Measurements from ENCODE around the gene WASF2. TPM values are rescaled to one million over a fixed set of nuclear protein-coding genes. Genes with fewer than 3 reads are reported as not detected.

The WASF2 gene
- polyA plus RNA-seq, 4 donors, result 19.5 to 60.4 (median 34.9) TPM

DNA sequence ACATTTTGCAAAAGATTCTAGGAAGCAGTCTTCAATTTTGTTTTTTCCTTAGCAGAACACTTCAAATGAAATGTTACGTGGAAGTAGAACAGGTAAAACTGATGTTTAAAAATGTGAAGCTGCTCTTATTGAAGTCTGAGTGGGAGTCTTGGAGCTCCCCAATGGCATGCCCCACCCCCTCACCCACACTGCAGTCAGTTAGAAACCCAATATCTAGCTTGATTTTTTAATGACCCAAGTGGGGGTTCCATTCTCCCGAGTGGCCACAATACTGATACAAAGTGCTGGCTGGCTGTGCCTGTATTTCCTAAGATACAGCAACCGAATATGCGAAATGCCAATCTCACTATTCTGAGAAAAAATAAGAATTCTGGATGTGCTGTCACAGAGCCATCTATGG is 66.3 kb downstream of the WASF2 start:
- no peaks in the 10 kb centered on the region for H3K27me3 ChIP-seq (ENCODE audit: control insufficient read depth in 3 of 3, insufficient read depth in 3 of 3, low read length in 3 of 3)
- H3K4me3 ChIP-seq (ENCODE audit: low read depth in 1 of 3, low read length in 3 of 3), result no peak overlapping the region
- H3K4me1 ChIP-seq (ENCODE audit: control insufficient read depth in 3 of 3, insufficient read depth in 2 of 3, low read depth in 1 of 3, low read length in 2 of 3), result peaks cover 0 to 13% (median 3%) of the 10 kb centered on the region in 3 donors
- H3K9me3 ChIP-seq (ENCODE audit: control insufficient read depth in 2 of 2, insufficient read depth in 1 of 2, low read depth in 1 of 2, low read length in 1 of 2), result no peaks in the 10 kb centered on the region
- 90 to 94% (median 92%) methylated on average over 4 of the region's 4 CpGs for WGBS, 3 donors
- peaks cover 3 to 38% (median 5%) of the 10 kb centered on the region in 3 donors for H3K36me3 ChIP-seq (ENCODE audit: control insufficient read depth in 3 of 3, insufficient read depth in 2 of 3, low read depth in 1 of 3, low read length in 3 of 3)
- FAIRE-seq, result no peak
- no peak for DNase-seq
- H3K27ac ChIP-seq (ENCODE audit: low read depth in 1 of 3, low read length in 2 of 3), result no peak overlapping the region

- H3K36me3 ChIP-seq (ENCODE audit: control insufficient read depth in 3 of 3, insufficient read depth in 2 of 3, low read depth in 1 of 3, low read length in 3 of 3), result peaks cover 9 to 28% (median 17%) of the 10 kb centered on the region in 3 donors
- peak overlapping the region; percentile 25 to 78 (median 73) for H3K27ac ChIP-seq (ENCODE audit: low read depth in 1 of 3, low read length in 2 of 3)
- no peaks in the 10 kb centered on the region for H3K9me3 ChIP-seq (ENCODE audit: control insufficient read depth in 2 of 2, insufficient read depth in 1 of 2, low read depth in 1 of 2, low read length in 1 of 2)
- H3K4me1 ChIP-seq (ENCODE audit: control insufficient read depth in 3 of 3, insufficient read depth in 2 of 3, low read depth in 1 of 3, low read length in 2 of 3), result peaks cover 0 to 17% (median 0%) of the 10 kb centered on the region in 3 donors
- 38 to 55% (median 51%) methylated on average over 14 of the region's 14 CpGs for WGBS, 3 donors
- no peak for FAIRE-seq
- peak in 1 of 2 donors; percentile 73 for DNase-seq
- no peak overlapping the region for H3K4me3 ChIP-seq (ENCODE audit: low read depth in 1 of 3, low read length in 3 of 3)
- no peaks in the 10 kb centered on the region for H3K27me3 ChIP-seq (ENCODE audit: control insufficient read depth in 3 of 3, insufficient read depth in 3 of 3, low read length in 3 of 3)
Observed at GRCh38 chr1:27418326-27419185, 71.4 kb downstream of the WASF2 start.

DNA sequence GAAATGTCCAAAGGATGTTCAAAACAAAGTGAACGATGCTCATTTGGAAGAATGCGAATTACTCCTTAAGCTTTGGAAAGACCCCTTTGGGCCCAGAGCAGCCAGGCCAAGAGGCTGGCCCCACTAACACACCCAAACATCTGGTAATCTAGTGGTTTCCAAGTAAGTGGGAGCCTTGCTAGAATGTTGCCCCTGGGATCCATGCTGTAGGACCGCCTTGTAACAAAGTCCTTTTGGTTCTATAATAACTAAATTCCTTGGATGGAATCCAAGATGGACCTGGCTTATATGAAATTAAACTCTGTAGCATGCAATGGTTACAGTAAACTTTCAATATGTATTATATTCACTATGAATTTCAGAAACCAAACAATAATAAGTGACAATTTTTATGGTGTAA is 72.3 kb downstream of the WASF2 start:
- peaks cover 0 to 17% (median 0%) of the 10 kb centered on the region in 3 donors for H3K4me1 ChIP-seq (ENCODE audit: control insufficient read depth in 3 of 3, insufficient read depth in 2 of 3, low read depth in 1 of 3, low read length in 2 of 3)
- H3K27me3 ChIP-seq (ENCODE audit: control insufficient read depth in 3 of 3, insufficient read depth in 3 of 3, low read length in 3 of 3), result no peaks in the 10 kb centered on the region
- no peaks in the 10 kb centered on the region for H3K9me3 ChIP-seq (ENCODE audit: control insufficient read depth in 2 of 2, insufficient read depth in 1 of 2, low read depth in 1 of 2, low read length in 1 of 2)
- DNase-seq (no peak), FAIRE-seq (no peak)
- 72 to 82% (median 78%) methylated on average over 3 of the region's 3 CpGs for WGBS, 3 donors
- H3K36me3 ChIP-seq (ENCODE audit: control insufficient read depth in 3 of 3, insufficient read depth in 2 of 3, low read depth in 1 of 3, low read length in 3 of 3), result peaks cover 10 to 34% (median 24%) of the 10 kb centered on the region in 3 donors
- peak overlapping the region in 2 of 3 donors; percentile 26 to 73 for H3K27ac ChIP-seq (ENCODE audit: low read depth in 1 of 3, low read length in 2 of 3)
- no peak overlapping the region for H3K4me3 ChIP-seq (ENCODE audit: low read depth in 1 of 3, low read length in 3 of 3)

DNA sequence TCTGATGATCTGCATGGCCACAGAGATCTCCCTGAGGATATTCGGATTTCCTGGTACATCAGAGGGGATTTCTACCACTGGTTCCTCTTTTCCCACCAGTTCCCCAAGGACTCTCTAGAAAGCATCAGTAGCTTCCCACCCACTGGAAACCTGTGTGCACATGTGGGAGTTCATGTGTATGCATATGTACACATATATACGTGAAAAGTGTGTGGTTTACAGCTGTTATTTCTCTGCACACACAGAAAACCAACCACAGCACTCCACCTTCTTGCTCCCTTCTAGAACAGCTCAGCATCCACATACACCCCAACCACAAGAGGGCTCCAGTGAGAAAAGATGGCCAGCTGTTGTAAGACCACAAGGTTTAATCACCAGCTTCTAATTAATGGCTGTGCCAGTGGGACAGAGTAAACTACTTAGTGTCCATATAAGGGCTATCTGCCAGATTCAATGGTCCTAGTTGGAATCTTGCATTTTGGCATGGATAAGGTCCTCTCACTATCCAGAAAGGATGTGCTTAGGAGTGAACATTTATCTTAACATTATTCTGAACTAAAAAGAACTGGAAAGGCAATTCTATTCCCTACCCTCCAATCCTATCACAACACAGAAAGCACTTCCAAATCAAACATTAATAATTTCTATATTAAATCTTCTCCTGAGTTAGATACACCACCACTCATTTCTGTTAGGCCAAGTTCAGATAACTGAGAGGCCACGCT is 73.4 kb downstream of the WASF2 start:
- 69 to 75% (median 71%) methylated on average over 3 of the region's 3 CpGs for WGBS, 3 donors
- Histone ChIP-seq H3K27ac (ENCODE audit: low read depth in 1 of 3, low read length in 2 of 3) (no peak overlapping the region), H3K4me1 (ENCODE audit: control insufficient read depth in 3 of 3, insufficient read depth in 2 of 3, low read depth in 1 of 3, low read length in 2 of 3) (peaks cover 0 to 17% (median 0%) of the 10 kb centered on the region in 3 donors), H3K4me3 (ENCODE audit: low read depth in 1 of 3, low read length in 3 of 3) (no peak overlapping the region), H3K9me3 (ENCODE audit: control insufficient read depth in 2 of 2, insufficient read depth in 1 of 2, low read depth in 1 of 2, low read length in 1 of 2) (no peaks in the 10 kb centered on the region), H3K27me3 (ENCODE audit: control insufficient read depth in 3 of 3, insufficient read depth in 3 of 3, low read length in 3 of 3) (no peaks in the 10 kb centered on the region), H3K36me3 (ENCODE audit: control insufficient read depth in 3 of 3, insufficient read depth in 2 of 3, low read depth in 1 of 3, low read length in 3 of 3) (peaks cover 18 to 44% (median 27%) of the 10 kb centered on the region in 3 donors)
- FAIRE-seq, result no peak
- peak; percentile 79 to 80 for DNase-seq

DNA sequence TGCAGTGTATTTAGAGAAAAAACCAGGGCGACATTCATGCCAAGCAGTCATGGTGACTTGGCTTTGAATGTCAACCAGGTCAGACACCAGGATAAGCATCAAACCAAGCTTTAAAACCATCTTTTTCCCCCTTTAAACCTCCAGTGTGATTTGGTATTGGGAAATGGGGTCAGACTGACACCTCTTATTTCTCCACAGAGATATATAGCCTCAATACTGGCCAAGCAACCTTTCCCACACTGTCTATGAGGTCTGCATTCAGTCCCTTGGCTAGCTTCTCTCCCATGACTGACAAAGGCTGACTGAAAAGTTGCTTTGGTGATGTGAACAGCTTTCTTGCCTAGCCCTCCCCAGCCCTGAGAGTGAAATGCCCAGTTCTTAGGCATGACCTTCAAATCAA is 75.9 kb downstream of the WASF2 start:
- no peak overlapping the region for H3K4me3 ChIP-seq (ENCODE audit: low read depth in 1 of 3, low read length in 3 of 3)
- peaks cover 0 to 17% (median 0%) of the 10 kb centered on the region in 3 donors for H3K4me1 ChIP-seq (ENCODE audit: control insufficient read depth in 3 of 3, insufficient read depth in 2 of 3, low read depth in 1 of 3, low read length in 2 of 3)
- no peak for DNase-seq
- peaks cover 24 to 65% (median 43%) of the 10 kb centered on the region in 3 donors for H3K36me3 ChIP-seq (ENCODE audit: control insufficient read depth in 3 of 3, insufficient read depth in 2 of 3, low read depth in 1 of 3, low read length in 3 of 3)
- H3K27ac ChIP-seq (ENCODE audit: low read depth in 1 of 3, low read length in 2 of 3), result no peak overlapping the region
- no peak for FAIRE-seq
- 86 to 96% (median 93%) methylated on average over 1 of the region's 1 CpG for WGBS, 3 donors
- no peaks in the 10 kb centered on the region for H3K27me3 ChIP-seq (ENCODE audit: control insufficient read depth in 3 of 3, insufficient read depth in 3 of 3, low read length in 3 of 3)
- no peaks in the 10 kb centered on the region for H3K9me3 ChIP-seq (ENCODE audit: control insufficient read depth in 2 of 2, insufficient read depth in 1 of 2, low read depth in 1 of 2, low read length in 1 of 2)

- peaks cover 25 to 72% (median 49%) of the 10 kb centered on the region in 3 donors for H3K36me3 ChIP-seq (ENCODE audit: control insufficient read depth in 3 of 3, insufficient read depth in 2 of 3, low read depth in 1 of 3, low read length in 3 of 3)
- H3K9me3 ChIP-seq (ENCODE audit: control insufficient read depth in 2 of 2, insufficient read depth in 1 of 2, low read depth in 1 of 2, low read length in 1 of 2), result no peaks in the 10 kb centered on the region
- 84 to 90% (median 85%) methylated on average over 4 of the region's 4 CpGs for WGBS, 3 donors
- DNase-seq, result no peak
- FAIRE-seq, result no peak
- no peak overlapping the region for H3K27ac ChIP-seq (ENCODE audit: low read depth in 1 of 3, low read length in 2 of 3)
- H3K4me3 ChIP-seq (ENCODE audit: low read depth in 1 of 3, low read length in 3 of 3), result no peak overlapping the region
- H3K4me1 ChIP-seq (ENCODE audit: control insufficient read depth in 3 of 3, insufficient read depth in 2 of 3, low read depth in 1 of 3, low read length in 2 of 3), result peaks cover 0 to 6% (median 0%) of the 10 kb centered on the region in 3 donors
- no peaks in the 10 kb centered on the region for H3K27me3 ChIP-seq (ENCODE audit: control insufficient read depth in 3 of 3, insufficient read depth in 3 of 3, low read length in 3 of 3)
Observed at GRCh38 chr1:27413004-27413403, 77.0 kb downstream of the WASF2 start.

DNA sequence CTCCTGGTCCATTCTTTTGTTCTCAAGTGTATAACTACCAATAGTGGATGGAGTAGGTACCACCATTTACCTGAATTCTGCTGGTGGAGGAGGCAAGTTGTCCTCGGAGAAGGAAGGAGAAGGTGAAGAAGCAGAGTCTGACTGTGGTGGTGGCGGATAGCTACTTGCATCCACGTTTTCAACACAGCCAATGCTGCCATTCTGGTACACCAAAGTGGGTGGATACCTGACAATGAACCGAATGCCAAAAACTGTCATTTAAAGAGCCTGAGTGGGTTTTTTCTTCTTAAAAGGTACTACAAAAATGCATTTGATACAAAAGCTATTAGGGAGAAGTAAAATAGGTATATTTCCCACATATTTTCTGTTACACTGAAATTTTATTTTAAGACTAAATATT is 77.5 kb downstream of the WASF2 start:
- no peak overlapping the region for H3K4me3 ChIP-seq (ENCODE audit: low read depth in 1 of 3, low read length in 3 of 3)
- peaks cover 30 to 74% (median 49%) of the 10 kb centered on the region in 3 donors for H3K36me3 ChIP-seq (ENCODE audit: control insufficient read depth in 3 of 3, insufficient read depth in 2 of 3, low read depth in 1 of 3, low read length in 3 of 3)
- H3K4me1 ChIP-seq (ENCODE audit: control insufficient read depth in 3 of 3, insufficient read depth in 2 of 3, low read depth in 1 of 3, low read length in 2 of 3), result peaks cover 0 to 2% (median 0%) of the 10 kb centered on the region in 3 donors
- 92 to 93% (median 93%) methylated on average over 4 of the region's 4 CpGs for WGBS, 3 donors
- DNase-seq (no peak), FAIRE-seq (no peak)
- no peak overlapping the region for H3K27ac ChIP-seq (ENCODE audit: low read depth in 1 of 3, low read length in 2 of 3)
- H3K27me3 ChIP-seq (ENCODE audit: control insufficient read depth in 3 of 3, insufficient read depth in 3 of 3, low read length in 3 of 3), result no peaks in the 10 kb centered on the region
- H3K9me3 ChIP-seq (ENCODE audit: control insufficient read depth in 2 of 2, insufficient read depth in 1 of 2, low read depth in 1 of 2, low read length in 1 of 2), result no peaks in the 10 kb centered on the region

- Histone ChIP-seq H3K36me3 (ENCODE audit: control insufficient read depth in 3 of 3, insufficient read depth in 2 of 3, low read depth in 1 of 3, low read length in 3 of 3) (peaks cover 34 to 87% (median 48%) of the 10 kb centered on the region in 3 donors), H3K27me3 (ENCODE audit: control insufficient read depth in 3 of 3, insufficient read depth in 3 of 3, low read length in 3 of 3) (no peaks in the 10 kb centered on the region), H3K4me1 (ENCODE audit: control insufficient read depth in 3 of 3, insufficient read depth in 2 of 3, low read depth in 1 of 3, low read length in 2 of 3) (no peaks in the 10 kb centered on the region), H3K4me3 (ENCODE audit: low read depth in 1 of 3, low read length in 3 of 3) (no peak overlapping the region), H3K27ac (ENCODE audit: low read depth in 1 of 3, low read length in 2 of 3) (no peak overlapping the region), H3K9me3 (ENCODE audit: control insufficient read depth in 2 of 2, insufficient read depth in 1 of 2, low read depth in 1 of 2, low read length in 1 of 2) (no peaks in the 10 kb centered on the region)
- DNase-seq (no peak), FAIRE-seq (no peak)
- WGBS, 3 donors, result 80 to 88% (median 84%) methylated on average over 2 of the region's 2 CpGs
Observed at GRCh38 chr1:27410709-27411108, 79.3 kb downstream of the WASF2 start.
